Endothelial cell of umbilical vein (primary cell): ENCODE results near the gene LRTM2. TPM values are rescaled to one million over a fixed set of nuclear protein-coding genes. Genes with fewer than 3 reads are reported as not detected.

Experiments
- BruUV-seq: library from RNA; stranded (reverse); fragments of 400-500 nt; replicated peaks from 2 replicates; lab custom pipeline; 2021; lab: Mats Ljungman, UMichigan
- CTCF ChIA-PET: fragments of 300-600, 350-600 bp; sonication (Branson Sonifier 250); formaldehyde crosslinking; loops from one replicate; lab custom pipeline; 2021; ENCODE audit warnings: antibody characterized with exemption, inconsistent platforms; lab: Charles Lee
- POLR2A ChIA-PET: fragments of 300-600, 350-600 bp; sonication (Branson Sonifier 250); formaldehyde crosslinking; loops from one replicate; lab custom pipeline; 2021; ENCODE audit warnings: antibody characterized with exemption, inconsistent platforms; lab: Charles Lee
- DNase-seq: peaks from one replicate; pipeline ENCODE4 v3.0.0-alpha.2; 2011; ENCODE audit warnings: low read depth, low spot score
- FAIRE-seq: peaks from 2 replicates; lab custom pipeline; 2011; peaks lifted over from hg19 to GRCh38; lab: Jason Lieb, UNC
- H2AFZ ChIP-seq: 2 replicates; pipeline ENCODE4 v1.6.0; 2012; ENCODE audit warnings: low read depth, low read length, control low read depth, inconsistent platforms
- H3K27ac ChIP-seq: 2 replicates; pipeline ENCODE4 v1.5.1; 2011; ENCODE audit warnings: low read depth, mild to moderate bottlenecking, control low read depth, low read length, moderate library complexity; ENCODE audit not compliant: insufficient read depth
- H3K27me3 ChIP-seq, 2 experiments: 2 replicates each; pipeline versions ENCODE4 v1.6.0 to v1.6.1; 2011; ENCODE audit warnings: low read length in 2 of 2, mixed read lengths in 1 of 2; ENCODE audit not compliant: control insufficient read depth in 2 of 2, insufficient read depth in 2 of 2
- H3K36me3 ChIP-seq, 2 experiments: 2 replicates in 1 of 2; 3 replicates in 1 of 2; pipeline ENCODE4 v1.5.1; 2011; ENCODE audit warnings: low read length in 2 of 2, mild to moderate bottlenecking in 1 of 2, moderate library complexity in 1 of 2; ENCODE audit not compliant: control insufficient read depth in 2 of 2, insufficient read depth in 2 of 2; ENCODE audit errors: extremely low read depth in 1 of 2
- H3K4me1 ChIP-seq: 3 replicates; pipeline ENCODE4 v1.5.1; 2011; ENCODE audit warnings: mild to moderate bottlenecking, low read length; ENCODE audit not compliant: control insufficient read depth, insufficient read depth; ENCODE audit errors: extremely low read depth
- H3K4me2 ChIP-seq: 2 replicates; pipeline ENCODE4 v1.6.1; 2011; ENCODE audit warnings: low read length, control low read depth, mixed read lengths; ENCODE audit not compliant: insufficient read depth
- H3K4me3 ChIP-seq, 3 experiments: fragments of 200-600 bp in 1 of 3; sonication (generic), shearing (Covaris generic) in 1 of 3; replicated peaks in 1 of 3; 2 replicates each; pipeline ENCODE4 v1.5.1; 2011 to 2016; ENCODE audit warnings: control low read depth in 3 of 3, low read length in 3 of 3, mild to moderate bottlenecking in 2 of 3, inconsistent platforms in 1 of 3, low read depth in 1 of 3, moderate library complexity in 1 of 3; ENCODE audit not compliant: insufficient read depth in 1 of 3
- H3K79me2 ChIP-seq: 2 replicates; pipeline ENCODE4 v1.6.0; 2012; ENCODE audit warnings: low read length, inconsistent platforms; ENCODE audit not compliant: control insufficient read depth, insufficient read depth
- H3K9ac ChIP-seq: replicated peaks from 2 replicates; pipeline ENCODE3; 2011; ENCODE audit warnings: low read length, control low read depth; ENCODE audit not compliant: insufficient read depth; ENCODE audit errors: extremely low read depth
- H3K9me1 ChIP-seq: replicated peaks from 3 replicates; pipeline ENCODE4 v1.6.0; 2011; ENCODE audit warnings: mild to moderate bottlenecking, low read length; ENCODE audit not compliant: control insufficient read depth, insufficient read depth; ENCODE audit errors: extremely low read depth
- H3K9me3 ChIP-seq: replicated peaks from 2 replicates; pipeline ENCODE4 v1.5.1; 2012; ENCODE audit warnings: low read length, inconsistent platforms; ENCODE audit not compliant: control insufficient read depth, insufficient read depth
- H4K20me1 ChIP-seq: replicated peaks from 2 replicates; pipeline ENCODE3; 2011; ENCODE audit warnings: mild to moderate bottlenecking, low read length; ENCODE audit not compliant: control insufficient read depth, insufficient read depth; ENCODE audit errors: extremely low read depth
- FOS ChIP-seq: IDR thresholded peaks from 2 replicates; pipeline ENCODE4 v1.6.1; 2011; ENCODE audit warnings: mild to moderate bottlenecking, low read length, moderate library complexity, borderline replicate concordance; ENCODE audit not compliant: insufficient read depth
- GATA2 ChIP-seq: IDR thresholded peaks from 2 replicates; pipeline ENCODE4 v1.7.0; 2011; ENCODE audit warnings: low read depth, mild to moderate bottlenecking, moderate library complexity, mixed read lengths, low read length; ENCODE audit not compliant: insufficient read length, insufficient read depth
- JUN ChIP-seq: IDR thresholded peaks from 2 replicates; pipeline ENCODE4 v1.6.1; 2011; ENCODE audit warnings: borderline replicate concordance, low read depth; ENCODE audit not compliant: insufficient read length, insufficient read depth
- MAX ChIP-seq: IDR thresholded peaks from 2 replicates; pipeline ENCODE4 v1.6.1; 2011; ENCODE audit not compliant: insufficient read depth, insufficient read length
- MYC ChIP-seq: IDR thresholded peaks from one replicate; pipeline ENCODE4 v1.6.1; 2011; ENCODE audit warnings: mild to moderate bottlenecking, low read depth, low read length
- POLR2A ChIP-seq: IDR thresholded peaks from 2 replicates; pipeline ENCODE4 v1.6.1; 2012; ENCODE audit warnings: low read depth, mild to moderate bottlenecking, control low read depth, low read length
- dilution Hi-C: fragments of 300-500 bp; cut with MboI; formaldehyde crosslinking; loops from one replicate; pipeline ENCODE4 v1.15.0; 2019; ENCODE audit warnings: low sequenced_read_pairs; ENCODE audit not compliant: extremely low pct_ligation_motif_present
- intact Hi-C: fragments of 100-400 bp; cut with micrococcal nuclease; formaldehyde crosslinking; loops from one replicate; pipeline ENCODE4 v1.10.0; 2022
- polyA plus RNA-seq, 4 experiments: library from polyadenylated mRNA; depleted of rRNA in 3 of 4; stranded (reverse) in 3 of 4; unstranded in 1 of 4; fragments of >200 nt; gene quantifications; 2 replicates each; pipeline versions ENCODE4 v1.2.1 to v1.2.3, GENCODE V29; 2011 to 2012; ENCODE audit warnings: missing spikeins in 1 of 4
- total RNA-seq: library from RNA; stranded (reverse); gene quantifications from 2 replicates; pipeline ENCODE4 v1.2.3, GENCODE V29; 2021
- TF ChIP-seq, protein P1 (sequence below), 2 donors: IDR thresholded peaks; 1 replicate in 1 of 2; 2 replicates in 1 of 2; pipeline ENCODE4 v1.5.1; 2011; ENCODE audit warnings: low read length in 2 of 2, mild to moderate bottlenecking in 2 of 2, moderate library complexity in 2 of 2, control low read depth in 1 of 2, inconsistent platforms in 1 of 2, low read depth in 1 of 2; ENCODE audit not compliant: insufficient read depth in 1 of 2; ENCODE audit errors: extremely low read depth in 1 of 2

Gene LRTM2
- total and polyA plus RNA-seq, 2 donors (not counting 3 experiments of a cell fraction or from before 2014, with no cell fraction given): not detected

- FAIRE-seq: no peak
- POLR2A ChIA-PET: no interaction called here
- H3K27me3 ChIP-seq: peaks cover 0 to 5% of the 10 kb centered on the region in 2 experiments
- dilution Hi-C loops: no loop called here
- BruUV-seq: no TSS peak
- CTCF ChIA-PET: no interaction called here
- no peak overlapping the region for H3K4me3 ChIP-seq
- no peak overlapping the region for H3K27ac ChIP-seq
- H3K4me1 ChIP-seq: no peaks in the 10 kb centered on the region
- intact Hi-C loops: no loop called here
- H3K9me1 ChIP-seq: no peaks in the 10 kb centered on the region
- H4K20me1 ChIP-seq: no peaks in the 10 kb centered on the region
- TF ChIP-seq FOS (no peak), POLR2A (no peak), GATA2 (no peak), MAX (no peak), JUN (no peak), MYC (no peak)
- TF ChIP-seq, protein P1, sequence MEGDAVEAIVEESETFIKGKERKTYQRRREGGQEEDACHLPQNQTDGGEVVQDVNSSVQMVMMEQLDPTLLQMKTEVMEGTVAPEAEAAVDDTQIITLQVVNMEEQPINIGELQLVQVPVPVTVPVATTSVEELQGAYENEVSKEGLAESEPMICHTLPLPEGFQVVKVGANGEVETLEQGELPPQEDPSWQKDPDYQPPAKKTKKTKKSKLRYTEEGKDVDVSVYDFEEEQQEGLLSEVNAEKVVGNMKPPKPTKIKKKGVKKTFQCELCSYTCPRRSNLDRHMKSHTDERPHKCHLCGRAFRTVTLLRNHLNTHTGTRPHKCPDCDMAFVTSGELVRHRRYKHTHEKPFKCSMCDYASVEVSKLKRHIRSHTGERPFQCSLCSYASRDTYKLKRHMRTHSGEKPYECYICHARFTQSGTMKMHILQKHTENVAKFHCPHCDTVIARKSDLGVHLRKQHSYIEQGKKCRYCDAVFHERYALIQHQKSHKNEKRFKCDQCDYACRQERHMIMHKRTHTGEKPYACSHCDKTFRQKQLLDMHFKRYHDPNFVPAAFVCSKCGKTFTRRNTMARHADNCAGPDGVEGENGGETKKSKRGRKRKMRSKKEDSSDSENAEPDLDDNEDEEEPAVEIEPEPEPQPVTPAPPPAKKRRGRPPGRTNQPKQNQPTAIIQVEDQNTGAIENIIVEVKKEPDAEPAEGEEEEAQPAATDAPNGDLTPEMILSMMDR (IDR thresholded peaks at IDR 0.05; ENCODE audit: extremely low read depth in 1 of 2, insufficient read depth in 1 of 2, low read depth in 1 of 2, low read length in 2 of 2): no peak
- H3K9ac ChIP-seq: no peak overlapping the region
- DNase-seq: no peak
- H3K4me2 ChIP-seq: no peak overlapping the region
- H3K36me3 ChIP-seq: no peaks in the 10 kb centered on the region
- no peaks in the 10 kb centered on the region for H3K9me3 ChIP-seq
- H2AFZ ChIP-seq: no peak overlapping the region
- H3K79me2 ChIP-seq: no peaks in the 10 kb centered on the region
These were observed 57.8 kb downstream of the LRTM2 start for GRCh38 chr12:1878214-1878613.
